ENCODE results near the gene PLXNA4.

Gene PLXNA4

GRCh38 chr7:132083126-132083525 lies 493.1 kb downstream of the PLXNA4 start:
- Histone ChIP-seq H3K36me3 (ENCODE audit: control insufficient read depth, insufficient read depth, low read length) (no peaks in the 10 kb centered on the region), H3K27me3 (ENCODE audit: control insufficient read depth, insufficient read depth, low read length) (no peaks in the 10 kb centered on the region), H3K9me3 (ENCODE audit: control insufficient read depth, insufficient read depth, low read length) (no peaks in the 10 kb centered on the region), H3K4me3 (ENCODE audit: low read depth, low read length) (no peak overlapping the region), H3K4me1 (ENCODE audit: control insufficient read depth, insufficient read depth, low read length) (no peaks in the 10 kb centered on the region), H3K9ac (ENCODE audit: low read depth, low read length) (no peak overlapping the region), H3K27ac (ENCODE audit: low read depth, low read length) (no peak overlapping the region)

GRCh38 chr7:132082394-132082793 lies 493.9 kb downstream of the PLXNA4 start:
- Histone ChIP-seq H3K4me1 (ENCODE audit: control insufficient read depth, insufficient read depth, low read length) (no peaks in the 10 kb centered on the region), H3K27ac (ENCODE audit: low read depth, low read length) (no peak overlapping the region), H3K9ac (ENCODE audit: low read depth, low read length) (no peak overlapping the region), H3K27me3 (ENCODE audit: control insufficient read depth, insufficient read depth, low read length) (no peaks in the 10 kb centered on the region), H3K4me3 (ENCODE audit: low read depth, low read length) (no peak overlapping the region), H3K36me3 (ENCODE audit: control insufficient read depth, insufficient read depth, low read length) (no peaks in the 10 kb centered on the region), H3K9me3 (ENCODE audit: control insufficient read depth, insufficient read depth, low read length) (no peaks in the 10 kb centered on the region)

- no peaks in the 10 kb centered on the region for H3K9me3 ChIP-seq (ENCODE audit: control insufficient read depth, insufficient read depth, low read length)
- no peaks in the 10 kb centered on the region for H3K27me3 ChIP-seq (ENCODE audit: control insufficient read depth, insufficient read depth, low read length)
- no peak overlapping the region for H3K27ac ChIP-seq (ENCODE audit: low read depth, low read length)
- H3K4me3 ChIP-seq (ENCODE audit: low read depth, low read length), result no peak overlapping the region
- no peaks in the 10 kb centered on the region for H3K36me3 ChIP-seq (ENCODE audit: control insufficient read depth, insufficient read depth, low read length)
- H3K9ac ChIP-seq (ENCODE audit: low read depth, low read length), result no peak overlapping the region
- H3K4me1 ChIP-seq (ENCODE audit: control insufficient read depth, insufficient read depth, low read length), result no peaks in the 10 kb centered on the region
These were observed 494.6 kb downstream of the PLXNA4 start for GRCh38 chr7:132081686-132082085.

- no peaks in the 10 kb centered on the region for H3K36me3 ChIP-seq (ENCODE audit: control insufficient read depth, insufficient read depth, low read length)
- H3K4me3 ChIP-seq (ENCODE audit: low read depth, low read length), result no peak overlapping the region
- H3K27me3 ChIP-seq (ENCODE audit: control insufficient read depth, insufficient read depth, low read length), result no peaks in the 10 kb centered on the region
- H3K9me3 ChIP-seq (ENCODE audit: control insufficient read depth, insufficient read depth, low read length), result no peaks in the 10 kb centered on the region
- H3K9ac ChIP-seq (ENCODE audit: low read depth, low read length), result no peak overlapping the region
- H3K4me1 ChIP-seq (ENCODE audit: control insufficient read depth, insufficient read depth, low read length), result no peaks in the 10 kb centered on the region
- no peak overlapping the region for H3K27ac ChIP-seq (ENCODE audit: low read depth, low read length)
These were observed 495.2 kb downstream of the PLXNA4 start for GRCh38 chr7:132080967-132081668.

- no peak overlapping the region for H3K9ac ChIP-seq (ENCODE audit: low read depth, low read length)
- H3K4me1 ChIP-seq (ENCODE audit: control insufficient read depth, insufficient read depth, low read length), result no peaks in the 10 kb centered on the region
- no peak overlapping the region for H3K27ac ChIP-seq (ENCODE audit: low read depth, low read length)
These were observed 495.8 kb downstream of the PLXNA4 start for GRCh38 chr7:132080467-132080866.

GRCh38 chr7:132078891-132079735 lies 497.2 kb downstream of the PLXNA4 start:
- Histone ChIP-seq H3K9me3 (ENCODE audit: control insufficient read depth, insufficient read depth, low read length) (no peaks in the 10 kb centered on the region), H3K27me3 (ENCODE audit: control insufficient read depth, insufficient read depth, low read length) (no peaks in the 10 kb centered on the region), H3K4me3 (ENCODE audit: low read depth, low read length) (no peak overlapping the region), H3K27ac (ENCODE audit: low read depth, low read length) (no peak overlapping the region), H3K9ac (ENCODE audit: low read depth, low read length) (no peak overlapping the region), H3K36me3 (ENCODE audit: control insufficient read depth, insufficient read depth, low read length) (no peaks in the 10 kb centered on the region), H3K4me1 (ENCODE audit: control insufficient read depth, insufficient read depth, low read length) (no peaks in the 10 kb centered on the region)

More at GRCh38 chr7:132080467-132080866, 495.8 kb downstream of the PLXNA4 start:
- H3K4me3 ChIP-seq (ENCODE audit: low read depth, low read length), result no peak overlapping the region
- H3K27me3 ChIP-seq (ENCODE audit: control insufficient read depth, insufficient read depth, low read length), result no peaks in the 10 kb centered on the region
- no peaks in the 10 kb centered on the region for H3K36me3 ChIP-seq (ENCODE audit: control insufficient read depth, insufficient read depth, low read length)
- no peaks in the 10 kb centered on the region for H3K9me3 ChIP-seq (ENCODE audit: control insufficient read depth, insufficient read depth, low read length)

GRCh38 chr7:132077971-132078685 lies 498.1 kb downstream of the PLXNA4 start:
- H3K27ac ChIP-seq (ENCODE audit: low read depth, low read length), result no peak overlapping the region

GRCh38 chr7:132076301-132077035 lies 499.8 kb downstream of the PLXNA4 start:
- H3K4me3 ChIP-seq (ENCODE audit: low read depth, low read length), result no peak overlapping the region
- no peaks in the 10 kb centered on the region for H3K9me3 ChIP-seq (ENCODE audit: control insufficient read depth, insufficient read depth, low read length)
- H3K4me1 ChIP-seq (ENCODE audit: control insufficient read depth, insufficient read depth, low read length), result no peaks in the 10 kb centered on the region
- no peak overlapping the region for H3K27ac ChIP-seq (ENCODE audit: low read depth, low read length)
- H3K9ac ChIP-seq (ENCODE audit: low read depth, low read length), result no peak overlapping the region
- H3K27me3 ChIP-seq (ENCODE audit: control insufficient read depth, insufficient read depth, low read length), result no peaks in the 10 kb centered on the region
- no peaks in the 10 kb centered on the region for H3K36me3 ChIP-seq (ENCODE audit: control insufficient read depth, insufficient read depth, low read length)

More at GRCh38 chr7:132077971-132078685, 498.1 kb downstream of the PLXNA4 start:
- no peaks in the 10 kb centered on the region for H3K9me3 ChIP-seq (ENCODE audit: control insufficient read depth, insufficient read depth, low read length)
- H3K4me3 ChIP-seq (ENCODE audit: low read depth, low read length), result no peak overlapping the region
- no peaks in the 10 kb centered on the region for H3K4me1 ChIP-seq (ENCODE audit: control insufficient read depth, insufficient read depth, low read length)
- H3K27me3 ChIP-seq (ENCODE audit: control insufficient read depth, insufficient read depth, low read length), result no peaks in the 10 kb centered on the region
- no peaks in the 10 kb centered on the region for H3K36me3 ChIP-seq (ENCODE audit: control insufficient read depth, insufficient read depth, low read length)
- no peak overlapping the region for H3K9ac ChIP-seq (ENCODE audit: low read depth, low read length)

GRCh38 chr7:132075515-132075914 lies 500.8 kb downstream of the PLXNA4 start:
- Histone ChIP-seq H3K9ac (ENCODE audit: low read depth, low read length) (no peak overlapping the region), H3K4me3 (ENCODE audit: low read depth, low read length) (no peak overlapping the region), H3K27me3 (ENCODE audit: control insufficient read depth, insufficient read depth, low read length) (no peaks in the 10 kb centered on the region), H3K27ac (ENCODE audit: low read depth, low read length) (no peak overlapping the region), H3K9me3 (ENCODE audit: control insufficient read depth, insufficient read depth, low read length) (no peaks in the 10 kb centered on the region), H3K4me1 (ENCODE audit: control insufficient read depth, insufficient read depth, low read length) (no peaks in the 10 kb centered on the region), H3K36me3 (ENCODE audit: control insufficient read depth, insufficient read depth, low read length) (no peaks in the 10 kb centered on the region)

GRCh38 chr7:132073920-132074589 lies 502.2 kb downstream of the PLXNA4 start:
- Histone ChIP-seq H3K9ac (ENCODE audit: low read depth, low read length) (no peak overlapping the region), H3K9me3 (ENCODE audit: control insufficient read depth, insufficient read depth, low read length) (no peaks in the 10 kb centered on the region), H3K27me3 (ENCODE audit: control insufficient read depth, insufficient read depth, low read length) (no peaks in the 10 kb centered on the region), H3K4me3 (ENCODE audit: low read depth, low read length) (no peak overlapping the region), H3K4me1 (ENCODE audit: control insufficient read depth, insufficient read depth, low read length) (no peaks in the 10 kb centered on the region), H3K27ac (ENCODE audit: low read depth, low read length) (no peak overlapping the region), H3K36me3 (ENCODE audit: control insufficient read depth, insufficient read depth, low read length) (no peaks in the 10 kb centered on the region)
